Coronary artery (tissue), 2 donors: ENCODE data around the gene TMEM125.

ENCODE experiments used
- DNase-seq: peaks from one replicate; pipeline ENCODE4 v3.0.0-alpha.2; 2017; ENCODE audit warnings: low spot score
- H3K27ac ChIP-seq, 2 donors: fragments of 200-600 bp; sonication (generic); one replicate each; pipeline ENCODE4 v1.5.1; 2016 to 2019
- H3K4me3 ChIP-seq: fragments of 200-600 bp; sonication (generic); 2 replicates; pipeline ENCODE4 v1.5.1; 2016; ENCODE audit warnings: mild to moderate bottlenecking, moderate library complexity
- CTCF ChIP-seq: fragments of 200-600 bp; sonication (generic); IDR thresholded peaks from one replicate; pipeline ENCODE4 v1.5.1; 2019; ENCODE audit warnings: antibody characterized with exemption

The TMEM125 gene

GRCh38 chr1:43305461-43305860, 35.7 kb downstream of the TMEM125 start:
- Histone ChIP-seq H3K27ac (no peak overlapping the region), H3K4me3 (no peak overlapping the region)
- TF ChIP-seq CTCF, result no peak
- DNase-seq, result no peak

- no peak for DNase-seq
- H3K27ac ChIP-seq, result no peak overlapping the region
- no peak for TF ChIP-seq CTCF
Observed at GRCh38 chr1:43305926-43306687, 36.3 kb downstream of the TMEM125 start.

GRCh38 chr1:43306688-43307457, 37.1 kb downstream of the TMEM125 start:
- Histone ChIP-seq H3K27ac (no peak overlapping the region), H3K4me3 (no peak overlapping the region)
- no peak for DNase-seq
- TF ChIP-seq CTCF, result no peak

More at GRCh38 chr1:43305926-43306687, 36.3 kb downstream of the TMEM125 start:
- H3K4me3 ChIP-seq, result no peak overlapping the region

GRCh38 chr1:43307458-43308158, 37.8 kb downstream of the TMEM125 start:
- no peak for TF ChIP-seq CTCF
- H3K4me3 ChIP-seq, result no peak overlapping the region
- no peak for DNase-seq
- no peak overlapping the region for H3K27ac ChIP-seq

GRCh38 chr1:43308635-43309404, 39.0 kb downstream of the TMEM125 start:
- no peak for TF ChIP-seq CTCF
- DNase-seq, result no peak
- Histone ChIP-seq H3K27ac (no peak overlapping the region), H3K4me3 (no peak overlapping the region)

GRCh38 chr1:43309405-43310025, 39.7 kb downstream of the TMEM125 start:
- DNase-seq, result no peak

More at GRCh38 chr1:43309405-43310025, 39.7 kb downstream of the TMEM125 start:
- TF ChIP-seq CTCF, result no peak
- Histone ChIP-seq H3K4me3 (no peak overlapping the region), H3K27ac (no peak overlapping the region)
